ENCODE data around the gene NCMAP.
A peak's percentile ranks its signal among the peaks of the same experiment; 100 is the strongest.
"Not testable (repeated sequence)": the region's sequence is repeated elsewhere in the genome, so short reads cannot be mapped to it uniquely, and the experiment has no call there.

NCMAP gene

GRCh38 chr1:24555591-24556413 is at the start of gene NCMAP:
NCMAP (plus strand) TSS chr1:24556087; CDS start chr1:24595431, 39,344 bp downstream.
- DNase-seq, result peak; percentile 51

DNA sequence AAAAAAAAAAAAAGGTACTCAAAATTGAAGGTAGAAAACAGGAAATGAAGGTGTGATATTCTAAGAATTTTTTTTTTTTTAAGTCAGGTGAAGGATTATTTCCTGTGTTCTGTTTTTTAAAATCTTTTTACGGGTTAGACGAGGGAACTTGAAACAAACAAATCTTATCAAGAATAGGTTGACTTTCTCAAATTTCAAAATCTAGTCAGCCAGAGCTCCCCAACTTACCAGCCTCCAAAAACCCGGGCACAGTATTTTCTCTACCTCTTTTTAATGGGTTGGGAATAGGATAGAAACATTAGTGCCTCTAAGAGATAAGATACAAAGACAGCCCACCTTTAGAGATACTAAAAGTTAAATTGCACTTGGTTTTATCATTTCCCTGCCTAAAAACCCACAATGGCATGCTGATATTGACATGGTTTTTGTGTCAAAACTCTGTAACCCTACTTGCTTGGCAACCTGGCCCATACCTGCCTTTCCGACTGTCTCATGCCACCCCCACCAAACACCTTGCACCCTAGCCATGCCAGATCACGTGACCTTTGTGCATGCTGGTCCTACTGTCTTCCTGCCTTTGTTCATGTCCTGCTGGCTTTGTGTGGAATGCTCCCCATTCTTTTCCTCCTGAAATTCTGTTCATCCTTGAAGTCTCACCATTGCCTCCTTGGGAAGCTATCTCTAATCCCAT is 49.1 kb upstream of the NCMAP start:
- DNase-seq, result peak; percentile 62

- DNase-seq, result peak; percentile 66
Measured at GRCh38 chr1:24507405-24507804, 48.5 kb upstream of the NCMAP start.

GRCh38 chr1:24508911-24509310 is 47.0 kb upstream of the NCMAP start:
- no peak for DNase-seq

- DNase-seq, result no peak
Measured at GRCh38 chr1:24513706-24514105, 42.2 kb upstream of the NCMAP start.

DNA sequence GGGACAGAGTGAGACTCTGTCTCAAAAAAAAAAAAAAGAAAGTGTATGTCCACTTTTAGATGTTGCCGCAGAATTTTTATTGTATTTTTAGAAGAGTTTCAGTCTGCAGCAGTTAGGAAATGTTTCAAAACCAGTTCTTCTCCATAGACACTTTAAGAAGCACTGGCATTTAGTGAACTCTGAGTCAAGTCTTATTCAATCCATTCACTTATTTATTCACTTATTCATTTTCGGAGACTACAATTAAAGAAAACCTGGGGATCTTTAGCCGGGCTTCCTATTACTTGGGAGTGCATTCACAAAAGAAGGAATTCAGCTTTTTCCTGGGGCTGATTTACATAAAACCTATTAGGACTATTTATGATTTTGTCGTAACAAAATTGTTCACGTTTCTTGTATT is 40.9 kb upstream of the NCMAP start:
- no peak for DNase-seq

- DNase-seq, result not testable (repeated sequence)
Measured at GRCh38 chr1:24515671-24516209, 40.1 kb upstream of the NCMAP start.

- no peak for DNase-seq
Measured at GRCh38 chr1:24516506-24516905, 39.4 kb upstream of the NCMAP start.

GRCh38 chr1:24517898-24518297 is 38.0 kb upstream of the NCMAP start:
- no peak for DNase-seq

DNA sequence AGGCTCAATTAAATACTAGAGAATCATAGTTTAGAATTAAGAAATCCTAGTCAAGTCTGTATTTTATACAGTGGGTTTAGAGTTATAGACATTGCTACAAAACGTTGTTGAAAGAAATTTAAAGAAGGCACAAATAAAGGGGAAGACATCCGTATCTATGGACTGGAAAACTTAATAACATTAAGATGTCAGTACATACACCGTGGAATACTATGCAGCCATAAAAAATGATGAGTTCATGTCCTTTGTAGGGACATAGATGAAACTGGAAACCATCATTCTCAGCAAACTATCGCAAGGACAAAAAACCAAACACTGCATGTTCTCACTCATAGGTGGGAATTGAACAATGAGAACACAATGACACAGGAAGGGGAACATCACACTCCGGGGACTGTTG is 35.6 kb upstream of the NCMAP start:
- DNase-seq, result not testable (repeated sequence)

GRCh38 chr1:24525606-24526005 is 30.3 kb upstream of the NCMAP start:
- DNase-seq, result no peak

- DNase-seq, result no peak
Measured at GRCh38 chr1:24526045-24526444, 29.8 kb upstream of the NCMAP start.

GRCh38 chr1:24526940-24527542 is 28.8 kb upstream of the NCMAP start:
- peak; percentile 70 for DNase-seq

DNA sequence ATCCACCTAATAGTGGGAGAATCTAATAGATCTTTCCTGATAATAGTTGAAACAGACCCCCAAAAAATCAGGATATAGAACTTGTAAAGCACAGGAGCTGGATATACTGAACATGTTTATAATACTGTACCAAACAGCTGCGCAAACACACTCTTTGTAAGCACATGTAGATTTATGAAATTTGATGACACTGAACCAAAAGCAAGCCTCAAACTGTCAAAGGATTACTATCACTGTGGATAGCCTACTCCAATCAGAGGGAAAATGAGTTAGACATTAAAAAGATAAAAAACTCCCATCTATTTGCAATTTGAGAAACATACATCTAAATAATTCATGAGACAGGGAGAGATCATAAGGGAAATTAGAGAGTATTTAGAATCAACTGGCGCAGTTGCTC is 27.1 kb upstream of the NCMAP start:
- no peak for DNase-seq

GRCh38 chr1:24529292-24529691 is 26.6 kb upstream of the NCMAP start:
- not testable (repeated sequence) for DNase-seq

DNA sequence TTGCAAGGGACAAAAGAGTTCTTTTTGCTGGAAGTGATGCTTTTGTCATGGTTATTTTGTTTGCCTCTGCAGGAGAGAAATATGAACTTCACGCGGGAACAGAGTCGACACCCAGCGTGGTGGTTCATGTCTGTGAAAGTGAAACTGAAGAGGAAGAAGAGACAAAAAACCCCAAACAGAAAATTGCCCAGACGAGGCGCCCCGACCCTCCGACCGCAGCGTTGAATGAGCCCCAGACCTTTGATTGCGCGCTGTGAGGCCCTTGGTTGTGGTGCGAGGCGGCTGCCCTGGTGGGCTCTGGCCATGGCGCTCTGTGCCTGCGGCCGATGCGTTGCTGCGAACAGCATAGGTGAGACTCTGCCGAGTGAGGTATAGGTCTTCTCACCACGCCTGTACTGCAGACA is 20.9 kb upstream of the NCMAP start:
- DNase-seq, result peak; percentile 85

DNA sequence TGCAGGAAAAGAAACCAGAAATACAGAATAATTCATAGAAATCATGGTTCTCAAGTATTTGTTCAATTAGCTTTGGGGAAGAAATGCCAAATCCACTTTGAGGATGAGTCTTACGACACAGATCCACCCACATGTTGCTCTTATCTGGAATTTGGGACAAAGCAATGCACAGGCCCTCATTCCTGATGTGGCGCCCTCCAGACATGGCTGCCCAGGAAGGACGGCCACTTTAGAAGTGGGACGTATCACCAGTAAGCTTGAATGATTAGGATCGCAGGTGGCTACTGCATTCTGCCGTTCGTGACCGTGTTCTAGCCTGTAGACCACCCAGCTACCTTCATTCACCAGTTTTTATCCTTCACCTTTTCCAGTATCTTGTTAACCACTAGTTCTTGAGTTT is 20.1 kb upstream of the NCMAP start:
- DNase-seq, result no peak

- peak; percentile 82 for DNase-seq
Measured at GRCh38 chr1:24536391-24536840, 19.5 kb upstream of the NCMAP start.

GRCh38 chr1:24540051-24540905 is 15.6 kb upstream of the NCMAP start:
- DNase-seq, result no peak

DNA sequence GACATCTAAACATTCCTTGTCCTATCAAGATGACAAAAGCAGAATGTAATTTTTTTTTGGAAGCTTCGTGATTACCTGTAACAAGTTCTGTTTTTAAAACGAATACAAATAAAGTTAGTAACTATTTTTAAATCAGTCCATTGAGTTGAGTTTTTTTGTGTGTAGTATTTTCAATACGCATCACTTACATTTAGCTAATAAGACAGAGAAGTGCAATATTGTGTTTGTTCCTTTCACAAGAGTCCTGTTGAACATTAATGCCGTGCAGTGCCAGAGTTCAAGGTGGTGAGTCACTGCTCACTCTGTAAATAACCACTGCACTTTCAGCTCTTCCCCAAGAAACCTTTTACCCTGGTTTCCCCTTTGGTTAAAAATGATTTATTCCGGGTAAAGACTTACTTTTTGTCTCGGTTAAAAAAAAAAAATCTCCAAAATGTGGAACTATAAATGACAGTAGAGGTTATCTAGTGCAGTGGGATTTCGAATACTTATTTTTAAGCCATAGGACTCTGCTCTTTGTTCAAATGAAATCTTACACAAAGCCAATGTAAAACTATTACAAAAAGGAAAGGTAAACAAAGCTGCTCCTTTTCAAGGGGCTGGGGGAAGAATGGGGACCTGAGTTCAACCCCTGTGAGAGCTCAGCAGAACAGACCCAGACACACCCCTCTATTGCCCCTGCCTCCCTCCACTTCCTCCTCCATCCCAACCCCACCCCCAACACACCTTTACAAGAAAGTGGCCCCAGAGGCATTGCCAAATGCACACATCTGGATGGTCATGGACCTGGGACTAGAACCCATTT is 14.8 kb upstream of the NCMAP start:
- DNase-seq, result no peak

GRCh38 chr1:24541711-24542346 is 14.1 kb upstream of the NCMAP start:
- peak; percentile 17 for DNase-seq

All from CD4-positive, alpha-beta T cell treated with Interleukin-17A for 1 hour (primary cell).